B cell (primary cell): ENCODE results near the gene POGZ. TPM values are rescaled to one million over a fixed set of nuclear protein-coding genes. Genes with fewer than 3 reads are reported as not detected.

ENCODE experiments used
- ATAC-seq: fragments of 200-7000 bp; cut with Tn5 transposase; one replicate; pipeline ENCODE4 v1.10.0; 2021; ENCODE audit warnings: low read depth, mild to moderate bottlenecking, moderate number of reproducible peaks, moderate library complexity
- CTCF ChIA-PET: fragments of 350-600 bp; sonication (Branson Sonifier 250); formaldehyde crosslinking; loops from one replicate; lab custom pipeline; 2021; ENCODE audit warnings: antibody characterized with exemption, inconsistent platforms; lab: Charles Lee
- POLR2A ChIA-PET: fragments of 350-600 bp; sonication (Branson Sonifier 250); formaldehyde crosslinking; loops from one replicate; lab custom pipeline; 2021; ENCODE audit warnings: antibody characterized with exemption; lab: Charles Lee
- DNase-seq: peaks from one replicate; pipeline ENCODE4 v3.0.0; 2013
- H2AFZ ChIP-seq: 2 replicates; pipeline ENCODE4 v1.6.1; 2012; ENCODE audit warnings: mild to moderate bottlenecking, low read depth, low read length; ENCODE audit not compliant: insufficient read depth, poor library complexity, severe bottlenecking
- H3K27ac ChIP-seq, 2 donors: 1 replicate in 1 of 2; 2 replicates in 1 of 2; pipeline ENCODE4 v1.5.1; 2012 to 2013; ENCODE audit warnings: low read length in 2 of 2, mild to moderate bottlenecking in 2 of 2, moderate library complexity in 1 of 2
- H3K27me3 ChIP-seq, 4 experiments: fragments of 200-600 bp in 1 of 4; sonication (generic) in 1 of 4; replicated peaks in 1 of 4; 1 replicate in 2 of 4; 2 replicates in 2 of 4; pipeline versions ENCODE4 v1.6.1 to v1.7.0; 2013 to 2016; ENCODE audit warnings: low read length in 3 of 4, mild to moderate bottlenecking in 2 of 4, mixed read lengths in 1 of 4, moderate library complexity in 1 of 4; ENCODE audit not compliant: insufficient read depth in 4 of 4, control insufficient read depth in 3 of 4; ENCODE audit errors: control extremely low read depth in 1 of 4
- H3K36me3 ChIP-seq, 2 experiments: replicated peaks in 1 of 2; 1 replicate in 1 of 2; 2 replicates in 1 of 2; pipeline versions ENCODE4 v1.6.1 to v1.7.1; 2013; ENCODE audit warnings: low read length in 1 of 2; ENCODE audit not compliant: insufficient read depth in 2 of 2, control insufficient read depth in 1 of 2; ENCODE audit errors: control extremely low read depth in 1 of 2, extremely low read depth in 1 of 2
- H3K4me1 ChIP-seq, 2 donors: fragments of 200-600 bp in 1 of 2; sonication (generic) in 1 of 2; 1 replicate in 1 of 2; 2 replicates in 1 of 2; pipeline versions ENCODE4 v1.5.1 to v1.6.1; 2013 to 2017; ENCODE audit warnings: low read length in 2 of 2; ENCODE audit not compliant: control insufficient read depth in 2 of 2, insufficient read depth in 2 of 2
- H3K4me2 ChIP-seq: replicated peaks from 2 replicates; pipeline ENCODE3; 2012; ENCODE audit warnings: mild to moderate bottlenecking, low read depth, low read length; ENCODE audit not compliant: poor library complexity, severe bottlenecking
- H3K4me3 ChIP-seq, 5 experiments: fragments of 200-600 bp in 1 of 5; sonication (generic) in 1 of 5; 1 replicate in 3 of 5; 2 replicates in 2 of 5; pipeline versions ENCODE4 v1.5.1 to v1.7.0; 2011 to 2016; ENCODE audit warnings: low read length in 4 of 5, mild to moderate bottlenecking in 4 of 5, low read depth in 2 of 5, control low read depth in 1 of 5, moderate library complexity in 1 of 5; ENCODE audit not compliant: insufficient read depth in 1 of 5; ENCODE audit errors: control extremely low read depth in 1 of 5, extremely low read depth in 1 of 5
- H3K79me2 ChIP-seq: fragments of 200-600 bp; sonication (generic); one replicate; pipeline ENCODE4 v1.6.0; 2016; ENCODE audit warnings: low read length; ENCODE audit not compliant: control insufficient read depth, insufficient read depth
- H3K9ac ChIP-seq: fragments of 200-600 bp; sonication (generic); 2 replicates; pipeline ENCODE4 v1.6.1; 2017; ENCODE audit warnings: mild to moderate bottlenecking, low read length, moderate library complexity
- H3K9me3 ChIP-seq, 3 donors: one replicate each; pipeline versions ENCODE4 v1.6.1 to v1.7.1; 2013; ENCODE audit warnings: low read length in 2 of 3; ENCODE audit not compliant: control insufficient read depth in 2 of 3, insufficient read depth in 1 of 3; ENCODE audit errors: control extremely low read depth in 1 of 3
- H4K20me1 ChIP-seq: 2 replicates; pipeline ENCODE4 v1.6.0; 2012; ENCODE audit warnings: mild to moderate bottlenecking, low read length; ENCODE audit not compliant: insufficient read depth, control insufficient read depth, poor library complexity, severe bottlenecking
- H3K27ac Mint-ChIP-seq: one replicate; pipeline ENCODE4 v1.8.0; 2021; ENCODE audit warnings: mixed read lengths
- H3K27me3 Mint-ChIP-seq: one replicate; pipeline ENCODE4 v1.8.0; 2021; ENCODE audit warnings: mixed read lengths
- H3K4me1 Mint-ChIP-seq: one replicate; pipeline ENCODE4 v1.8.0; 2021; ENCODE audit warnings: mixed read lengths
- H3K4me3 Mint-ChIP-seq: one replicate; pipeline ENCODE4 v1.8.0; 2021; ENCODE audit warnings: mixed read lengths
- H3K9me3 Mint-ChIP-seq: one replicate; pipeline ENCODE4 v1.8.0; 2022; ENCODE audit warnings: mixed read lengths; ENCODE audit not compliant: insufficient read depth
- EZH2 ChIP-seq: IDR thresholded peaks from 2 replicates; pipeline ENCODE4 v1.6.1; 2012; ENCODE audit warnings: borderline replicate concordance, low read depth, mild to moderate bottlenecking, moderate library complexity, low read length; ENCODE audit not compliant: insufficient read depth, poor library complexity, severe bottlenecking
- WGBS: methylation state at CpG from one replicate; pipeline ENCODE4 v1.1.5; 2013; ENCODE audit warnings: missing lambda C conversion rate; ENCODE audit not compliant: insufficient coverage; 5-methylcytosine and 5-hydroxymethylcytosine counted together
- intact Hi-C: fragments of 100-400 bp; cut with micrococcal nuclease; formaldehyde crosslinking; loops from one replicate; pipeline ENCODE4 v1.10.0; 2022
- polyA plus RNA-seq: library from polyadenylated mRNA; depleted of rRNA; stranded (reverse); fragments of >200 nt; gene quantifications from 2 replicates; pipeline ENCODE4 v1.2.3, GENCODE V29; 2012
- total RNA-seq, 2 donors: library from RNA; stranded (reverse); fragments of 120-200 nt in 1 of 2; gene quantifications; 1 replicate in 1 of 2; 2 replicates in 1 of 2; pipeline versions ENCODE4 v1.2.3 to v1.2.4, GENCODE V29; 2013 to 2022
- TF ChIP-seq, protein P1 (sequence below): fragments of 200-600 bp; IDR thresholded peaks from one replicate; pipeline ENCODE4 v1.8.0; 2022; ENCODE audit warnings: antibody characterized with exemption, mild to moderate bottlenecking

The POGZ gene
- total and polyA plus RNA-seq, 2 donors (not counting 1 experiment from before 2014, with no cell fraction given): 50.2 to 194 TPM

DNA sequence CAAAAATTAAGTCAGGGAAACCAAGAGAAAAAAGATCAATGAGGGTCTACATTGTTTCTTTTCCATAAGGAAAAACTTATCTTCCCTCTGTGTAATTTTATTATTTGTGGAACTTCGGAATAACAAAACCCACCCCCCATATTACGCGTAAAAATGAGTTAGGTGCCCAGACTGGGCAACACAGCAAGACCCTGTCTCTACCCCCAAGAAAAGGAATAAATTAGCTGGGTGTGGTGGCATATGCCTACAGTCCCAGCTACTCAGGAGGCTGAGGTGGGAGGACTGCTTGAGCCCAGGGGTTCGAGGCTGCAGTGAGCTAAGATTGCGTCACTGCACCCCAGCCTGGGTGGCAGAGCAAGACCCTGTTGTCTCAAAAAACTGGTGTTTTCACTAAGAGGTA, 39.5 kb downstream of the POGZ start:
- TF ChIP-seq EZH2: no peak
- Mint-ChIP-seq H3K4me1 (no peaks in the 10 kb centered on the region), H3K27ac (no peak overlapping the region), H3K4me3 (no peak overlapping the region), H3K9me3 (no peaks in the 10 kb centered on the region), H3K27me3 (no peaks in the 10 kb centered on the region)
- ATAC-seq: no peak
- ChIA-PET POLR2A (interaction anchor here (0.6 kb wide), 1 partner anchor 303 kb away, joined by 3 read pairs; no protein-coding TSS in a partner anchor), CTCF (no interaction called here)
- Histone ChIP-seq H3K27ac (no peak overlapping the region), H3K79me2 (no peaks in the 10 kb centered on the region), H4K20me1 (no peaks in the 10 kb centered on the region), H3K4me2 (no peak overlapping the region), H3K9ac (no peak overlapping the region), H3K9me3 (no peaks in the 10 kb centered on the region), H2AFZ (no peak overlapping the region), H3K4me3 (no peak overlapping the region), H3K36me3 (peaks cover 5 to 68% of the 10 kb centered on the region in 2 experiments), H3K4me1 (no peaks in the 10 kb centered on the region), H3K27me3 (no peaks in the 10 kb centered on the region)
- intact Hi-C loops: no loop called here
- DNase-seq: no peak
- WGBS: 93% methylated on average over 2 of the region's 5 CpGs

DNA sequence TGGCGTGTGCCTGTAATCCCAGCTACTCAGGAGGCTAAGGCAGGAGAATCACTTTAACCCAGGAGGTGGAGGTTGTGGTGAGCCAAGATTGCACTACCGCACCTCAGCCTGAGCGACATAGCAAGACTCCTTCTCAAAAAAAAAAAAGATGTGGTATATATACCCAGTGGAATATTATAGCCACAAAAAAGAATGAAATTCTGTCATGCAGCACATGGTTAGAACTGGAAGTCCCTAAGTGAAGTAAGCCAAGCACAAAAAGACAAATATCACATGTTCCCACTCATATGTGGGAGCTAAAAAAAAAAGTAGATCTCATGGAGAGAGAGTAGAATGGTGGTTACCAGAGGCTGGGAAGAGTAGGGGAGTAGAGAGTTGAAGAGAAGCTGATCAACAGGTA, 41.2 kb downstream of the POGZ start:
- Histone ChIP-seq H3K27me3 (no peaks in the 10 kb centered on the region), H3K9ac (no peak overlapping the region), H4K20me1 (no peaks in the 10 kb centered on the region), H3K4me1 (no peaks in the 10 kb centered on the region), H3K27ac (no peak overlapping the region), H3K4me2 (no peak overlapping the region), H3K79me2 (no peaks in the 10 kb centered on the region), H3K9me3 (no peaks in the 10 kb centered on the region), H3K4me3 (no peak overlapping the region), H2AFZ (no peak overlapping the region), H3K36me3 (peaks cover 7 to 63% of the 10 kb centered on the region in 2 experiments)
- DNase-seq: no peak
- ChIA-PET POLR2A (no interaction called here), CTCF (interaction anchor here (0.6 to 1.1 kb wide), 2 partner anchors 27 to 464 kb away, joined by 3 to 4 read pairs; no protein-coding TSS in a partner anchor)
- Mint-ChIP-seq H3K27ac (no peak overlapping the region), H3K4me1 (no peaks in the 10 kb centered on the region), H3K4me3 (no peak overlapping the region), H3K27me3 (no peaks in the 10 kb centered on the region), H3K9me3 (no peaks in the 10 kb centered on the region)
- no CpG with 5 or more reads among the region's 3 CpGs for WGBS
- TF ChIP-seq EZH2: no peak
- TF ChIP-seq, protein P1, sequence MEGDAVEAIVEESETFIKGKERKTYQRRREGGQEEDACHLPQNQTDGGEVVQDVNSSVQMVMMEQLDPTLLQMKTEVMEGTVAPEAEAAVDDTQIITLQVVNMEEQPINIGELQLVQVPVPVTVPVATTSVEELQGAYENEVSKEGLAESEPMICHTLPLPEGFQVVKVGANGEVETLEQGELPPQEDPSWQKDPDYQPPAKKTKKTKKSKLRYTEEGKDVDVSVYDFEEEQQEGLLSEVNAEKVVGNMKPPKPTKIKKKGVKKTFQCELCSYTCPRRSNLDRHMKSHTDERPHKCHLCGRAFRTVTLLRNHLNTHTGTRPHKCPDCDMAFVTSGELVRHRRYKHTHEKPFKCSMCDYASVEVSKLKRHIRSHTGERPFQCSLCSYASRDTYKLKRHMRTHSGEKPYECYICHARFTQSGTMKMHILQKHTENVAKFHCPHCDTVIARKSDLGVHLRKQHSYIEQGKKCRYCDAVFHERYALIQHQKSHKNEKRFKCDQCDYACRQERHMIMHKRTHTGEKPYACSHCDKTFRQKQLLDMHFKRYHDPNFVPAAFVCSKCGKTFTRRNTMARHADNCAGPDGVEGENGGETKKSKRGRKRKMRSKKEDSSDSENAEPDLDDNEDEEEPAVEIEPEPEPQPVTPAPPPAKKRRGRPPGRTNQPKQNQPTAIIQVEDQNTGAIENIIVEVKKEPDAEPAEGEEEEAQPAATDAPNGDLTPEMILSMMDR: no peak
- intact Hi-C loops: no loop called here
- no peak for ATAC-seq
